OCI-LY7 (cell line): Measurements from ENCODE around the gene IMPA2.

Experiments used
- EZH2phosphoT487 ChIP-seq: fragments of 200-600 bp; sonication (generic); IDR thresholded peaks from 2 replicates; pipeline ENCODE4 v1.6.1; 2018; ENCODE audit warnings: low read depth, borderline replicate concordance, mild to moderate bottlenecking, mixed run types, antibody characterized with exemption, low read length, moderate library complexity, mixed read lengths
- TF ChIP-seq, protein P1 (sequence below): fragments of 200-600 bp; sonication (generic); conservative IDR thresholded peaks from 2 replicates; pipeline ENCODE4 v1.5.1; 2014; ENCODE audit warnings: mild to moderate bottlenecking, antibody characterized with exemption, low read length, moderate library complexity, mixed read lengths

DNA sequence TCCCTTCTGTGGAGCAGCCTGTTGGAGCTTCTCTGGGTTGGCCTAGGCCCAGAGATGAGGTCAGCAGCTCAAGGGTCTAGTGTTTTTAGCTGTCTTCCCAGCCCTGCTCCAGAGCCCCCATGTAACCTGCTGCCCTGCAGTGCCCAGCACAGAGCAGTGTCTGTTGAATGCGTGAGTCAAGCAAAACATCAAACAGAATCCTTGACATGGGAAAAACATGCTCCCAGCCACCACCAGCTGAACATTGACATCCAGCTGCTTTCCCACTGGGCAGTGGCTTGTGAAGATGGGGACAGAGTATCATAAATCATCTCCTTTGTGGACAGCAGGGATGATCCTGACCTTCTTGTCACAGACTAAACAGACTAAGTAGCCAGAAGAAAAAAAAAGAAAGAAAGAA is 22.6 kb downstream of the IMPA2 start:
- TF ChIP-seq, protein P1, sequence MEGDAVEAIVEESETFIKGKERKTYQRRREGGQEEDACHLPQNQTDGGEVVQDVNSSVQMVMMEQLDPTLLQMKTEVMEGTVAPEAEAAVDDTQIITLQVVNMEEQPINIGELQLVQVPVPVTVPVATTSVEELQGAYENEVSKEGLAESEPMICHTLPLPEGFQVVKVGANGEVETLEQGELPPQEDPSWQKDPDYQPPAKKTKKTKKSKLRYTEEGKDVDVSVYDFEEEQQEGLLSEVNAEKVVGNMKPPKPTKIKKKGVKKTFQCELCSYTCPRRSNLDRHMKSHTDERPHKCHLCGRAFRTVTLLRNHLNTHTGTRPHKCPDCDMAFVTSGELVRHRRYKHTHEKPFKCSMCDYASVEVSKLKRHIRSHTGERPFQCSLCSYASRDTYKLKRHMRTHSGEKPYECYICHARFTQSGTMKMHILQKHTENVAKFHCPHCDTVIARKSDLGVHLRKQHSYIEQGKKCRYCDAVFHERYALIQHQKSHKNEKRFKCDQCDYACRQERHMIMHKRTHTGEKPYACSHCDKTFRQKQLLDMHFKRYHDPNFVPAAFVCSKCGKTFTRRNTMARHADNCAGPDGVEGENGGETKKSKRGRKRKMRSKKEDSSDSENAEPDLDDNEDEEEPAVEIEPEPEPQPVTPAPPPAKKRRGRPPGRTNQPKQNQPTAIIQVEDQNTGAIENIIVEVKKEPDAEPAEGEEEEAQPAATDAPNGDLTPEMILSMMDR, result no peak
- TF ChIP-seq EZH2phosphoT487, result no peak
